ENCODE measurements around the gene ITGB3BP.

DNA sequence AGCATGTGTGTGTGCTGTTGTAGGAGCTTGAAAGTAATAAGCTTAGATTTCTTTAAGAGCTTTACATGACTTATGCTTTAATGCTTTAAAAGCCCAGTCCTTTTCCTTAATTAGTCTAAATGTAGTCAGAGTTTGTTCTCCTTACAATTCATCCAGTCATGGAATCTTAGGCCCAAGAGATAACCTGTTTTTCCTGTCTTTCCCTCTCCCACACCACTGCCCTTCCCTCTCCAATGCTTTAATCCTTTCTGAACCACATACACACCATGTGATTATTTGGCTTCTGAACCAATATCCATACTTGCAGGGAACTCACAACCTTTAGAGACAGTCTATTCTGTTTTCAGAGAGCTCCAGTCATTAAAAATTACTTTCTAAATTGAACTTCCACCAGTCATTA lies 118.0 kb downstream of the ITGB3BP start:
- no peak for TF ChIP-seq CTCF (conservative IDR thresholded peaks at IDR 0.05; ENCODE audit: low read depth, low read length)
- no peak for TF ChIP-seq MXI1 (IDR thresholded peaks at IDR 0.05; ENCODE audit: borderline replicate concordance, low read depth, low read length)
- TF ChIP-seq POLR2A (IDR thresholded peaks at IDR 0.05; ENCODE audit: low read depth, low read length): no peak
- TF ChIP-seq BHLHE40 (IDR thresholded peaks at IDR 0.05; ENCODE audit: low read depth, low read length): no peak
- TF ChIP-seq FOS (IDR thresholded peaks at IDR 0.05; ENCODE audit: low read depth, low read length): no peak
- TF ChIP-seq RAD21 (IDR thresholded peaks at IDR 0.05; ENCODE audit: low read length): no peak
- no peak for TF ChIP-seq RFX5 (IDR thresholded peaks at IDR 0.05; ENCODE audit: low read depth, low read length)
- no peak for TF ChIP-seq MAFK (IDR thresholded peaks at IDR 0.05; ENCODE audit: low read depth, low read length)
- no peak for TF ChIP-seq CHD1 (IDR thresholded peaks at IDR 0.05; ENCODE audit: low read depth, low read length)
- TF ChIP-seq MAZ (IDR thresholded peaks at IDR 0.05; ENCODE audit: borderline replicate concordance, low read depth, low read length): no peak
- TF ChIP-seq, protein P1, sequence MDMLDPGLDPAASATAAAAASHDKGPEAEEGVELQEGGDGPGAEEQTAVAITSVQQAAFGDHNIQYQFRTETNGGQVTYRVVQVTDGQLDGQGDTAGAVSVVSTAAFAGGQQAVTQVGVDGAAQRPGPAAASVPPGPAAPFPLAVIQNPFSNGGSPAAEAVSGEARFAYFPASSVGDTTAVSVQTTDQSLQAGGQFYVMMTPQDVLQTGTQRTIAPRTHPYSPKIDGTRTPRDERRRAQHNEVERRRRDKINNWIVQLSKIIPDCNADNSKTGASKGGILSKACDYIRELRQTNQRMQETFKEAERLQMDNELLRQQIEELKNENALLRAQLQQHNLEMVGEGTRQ (IDR thresholded peaks at IDR 0.05; ENCODE audit: low read depth, low read length): no peak
- TF ChIP-seq SMC3 (IDR thresholded peaks at IDR 0.05; ENCODE audit: low read depth, low read length): no peak
- TF ChIP-seq CEBPB (IDR thresholded peaks at IDR 0.05; ENCODE audit: low read depth, low read length): no peak
- no peak for TF ChIP-seq RCOR1 (IDR thresholded peaks at IDR 0.05; ENCODE audit: insufficient replicate concordance, low read length)
